Measurements from ENCODE around the gene MRPL34.

Gene MRPL34

GRCh38 chr19:17346109-17346671, 40.5 kb downstream of the MRPL34 start:
- H3K4me3 ChIP-seq (ENCODE audit: low read length) = no peak overlapping the region

DNA sequence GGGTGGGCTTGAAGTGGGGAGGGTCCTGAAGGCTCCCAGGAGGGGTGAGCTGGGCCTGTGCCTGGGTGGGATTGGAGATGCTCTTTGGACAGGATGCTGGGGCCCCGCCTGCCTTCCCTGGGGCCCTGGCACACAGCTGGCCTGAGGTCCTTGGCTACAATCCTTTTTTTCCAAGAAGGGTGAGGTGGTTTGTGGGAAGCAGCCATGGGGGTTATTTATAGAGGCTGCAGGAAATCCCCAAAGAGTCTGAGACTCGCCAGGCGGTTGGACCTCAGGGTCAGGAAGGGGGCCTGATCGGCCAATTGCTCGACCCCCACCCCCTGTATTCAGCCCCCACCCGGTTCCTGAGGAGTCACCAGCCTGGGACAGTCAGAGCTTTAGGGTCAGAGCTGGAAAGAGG, 41.7 kb downstream of the MRPL34 start:
- no peak overlapping the region for H3K4me3 ChIP-seq (ENCODE audit: low read length)
- TF ChIP-seq ZNF274 (IDR thresholded peaks at IDR 0.05; ENCODE audit: low read depth, low read length) = no peak

More at GRCh38 chr19:17346109-17346671, 40.5 kb downstream of the MRPL34 start:
- TF ChIP-seq ZNF274 (IDR thresholded peaks at IDR 0.05; ENCODE audit: low read depth, low read length) = no peak

GRCh38 chr19:17347877-17348276, 42.2 kb downstream of the MRPL34 start:
- no peak overlapping the region for H3K4me3 ChIP-seq (ENCODE audit: low read length)
- TF ChIP-seq ZNF274 (IDR thresholded peaks at IDR 0.05; ENCODE audit: low read depth, low read length) = no peak

- no peak for TF ChIP-seq ZNF274 (IDR thresholded peaks at IDR 0.05; ENCODE audit: low read depth, low read length)
- H3K4me3 ChIP-seq (ENCODE audit: low read length) = no peak overlapping the region; the same call in 1 of the 2 replicates
Observed at GRCh38 chr19:17348700-17349099, 43.0 kb downstream of the MRPL34 start.

DNA sequence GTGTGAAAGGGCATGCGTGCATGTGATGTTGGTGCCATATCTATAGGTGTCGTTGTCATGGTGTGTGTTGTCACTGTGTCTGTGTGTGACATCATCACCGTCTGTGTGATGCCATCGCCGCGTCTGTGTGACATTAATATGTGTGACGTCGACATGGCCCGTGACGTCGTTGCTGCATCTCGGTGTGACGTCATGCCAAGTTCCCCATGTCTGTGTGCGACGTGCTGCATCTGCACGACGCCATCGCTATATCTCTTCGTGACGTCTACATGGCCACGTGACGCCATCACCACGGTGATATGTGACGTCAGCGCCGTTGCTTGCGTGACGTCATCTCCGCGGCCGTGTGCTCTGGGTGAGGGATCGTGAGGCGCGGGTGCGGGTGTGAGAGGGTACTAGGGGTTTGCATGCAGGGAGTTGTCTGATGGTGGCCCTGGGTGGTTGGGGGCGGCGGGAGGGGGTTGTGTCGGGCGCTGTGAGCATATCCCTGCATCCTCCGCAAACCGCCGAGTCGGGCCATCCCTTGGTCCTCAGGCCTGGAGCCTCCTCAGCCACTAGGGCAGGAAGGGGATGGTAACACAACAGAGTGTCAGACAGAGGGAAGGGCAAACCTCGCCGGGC, 46.3 kb downstream of the MRPL34 start:
- no peak overlapping the region for H3K4me3 ChIP-seq (ENCODE audit: low read length)
- TF ChIP-seq ZNF274 (IDR thresholded peaks at IDR 0.05; ENCODE audit: low read depth, low read length) = no peak

DNA sequence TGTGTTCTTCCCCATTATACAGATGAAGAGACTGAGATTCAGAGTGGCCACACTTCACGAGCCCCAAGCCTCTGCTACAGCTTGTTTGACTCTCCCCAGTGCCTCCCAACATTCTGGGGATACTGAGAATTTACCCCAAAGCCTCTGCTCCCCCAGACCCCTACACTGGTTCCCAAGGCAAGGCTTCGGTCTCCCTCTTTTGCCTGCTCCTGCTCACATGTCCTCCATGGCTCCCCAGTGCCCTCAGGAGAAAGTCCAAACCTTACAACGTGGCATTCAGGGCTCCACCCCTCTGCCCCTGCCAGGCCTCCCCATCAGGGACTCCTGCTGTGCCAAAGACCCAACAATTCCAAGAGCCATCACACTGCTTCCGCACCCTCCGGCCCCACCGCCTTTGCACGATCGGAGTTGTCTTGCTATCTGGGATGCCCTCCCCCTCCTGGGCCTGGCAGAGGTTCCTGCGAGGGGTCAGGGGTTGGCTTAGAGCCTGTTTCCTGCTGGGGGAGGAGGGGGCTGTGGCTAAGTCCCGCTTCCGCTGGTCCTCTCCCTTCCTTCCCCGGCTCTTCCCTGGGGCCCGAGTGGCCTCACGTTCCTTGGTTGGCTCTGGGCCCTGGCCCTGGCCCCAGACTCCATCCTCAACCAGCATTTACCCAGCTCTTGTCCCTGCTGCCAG, 47.1 kb downstream of the MRPL34 start:
- no peak for TF ChIP-seq ZNF274 (IDR thresholded peaks at IDR 0.05; ENCODE audit: low read depth, low read length)
- no peak overlapping the region for H3K4me3 ChIP-seq (ENCODE audit: low read length)

DNA sequence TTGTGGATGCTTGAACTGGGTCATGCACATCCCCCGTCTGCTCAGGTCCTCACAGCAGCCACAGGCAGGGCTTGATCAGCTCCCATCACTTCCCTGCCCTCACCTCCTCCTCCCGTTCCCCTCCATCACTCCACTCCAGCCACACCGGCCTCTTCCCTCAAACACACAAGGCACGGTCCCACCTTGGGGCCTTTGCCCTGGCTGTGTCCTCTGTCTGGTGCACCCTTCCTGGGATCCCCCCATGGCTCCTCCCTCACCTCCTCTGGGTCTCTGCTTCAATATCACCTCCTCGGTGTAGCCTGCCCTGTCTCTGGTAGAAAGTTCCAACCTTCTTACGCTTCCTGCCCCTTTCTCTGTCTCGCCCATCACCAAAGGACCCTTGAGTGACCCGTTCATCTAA, 47.7 kb downstream of the MRPL34 start:
- no peak for TF ChIP-seq ZNF274 (IDR thresholded peaks at IDR 0.05; ENCODE audit: low read depth, low read length)
- no peak overlapping the region for H3K4me3 ChIP-seq (ENCODE audit: low read length)

Data from GM08714 (cell line).